ENCODE results near the gene KRT27.

Gene KRT27

DNA sequence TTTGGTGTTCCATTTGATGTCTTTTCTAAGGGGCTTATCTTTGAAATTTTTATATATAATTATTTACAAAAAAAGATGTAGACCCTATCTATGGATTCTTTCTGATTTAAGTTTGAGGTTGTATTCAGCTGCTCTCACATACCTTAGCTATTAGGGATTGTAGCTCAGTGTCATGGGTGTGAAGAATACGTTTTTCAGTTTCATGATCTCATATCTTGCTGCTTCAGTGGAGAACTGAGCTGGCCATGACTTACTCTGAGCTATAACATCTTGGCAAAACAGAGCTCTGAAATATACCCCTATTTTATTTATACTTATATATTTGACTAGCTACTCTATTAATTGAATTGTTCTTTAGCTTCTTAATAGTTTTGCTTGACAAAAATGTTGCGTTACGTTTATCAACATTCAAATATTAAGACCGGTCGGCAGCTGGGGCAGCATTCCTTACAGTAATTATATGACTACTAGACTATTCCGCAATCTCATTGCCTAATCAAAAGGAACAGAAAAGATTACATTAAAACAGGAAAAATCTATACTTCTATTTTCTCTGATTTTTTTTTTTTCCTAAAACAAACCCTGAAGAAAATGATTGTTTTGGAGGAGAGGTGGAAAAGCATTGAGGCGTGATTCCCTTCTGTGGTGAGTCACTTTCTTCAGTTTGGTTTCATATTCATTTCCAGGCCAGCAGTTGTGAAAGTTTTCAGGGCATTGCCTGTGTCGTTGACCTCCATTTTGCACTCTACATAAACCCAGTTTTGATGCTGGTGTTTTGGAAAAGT, 54.7 kb downstream of the KRT27 start:
- Histone ChIP-seq H3K36me3 (ENCODE audit: control insufficient read depth in 2 of 2, insufficient read depth in 2 of 2, low read length in 2 of 2) (no peaks in the 10 kb centered on the region), H3K27me3 (ENCODE audit: control insufficient read depth in 1 of 2, insufficient read depth in 2 of 2, low read length in 2 of 2) (peaks cover 0 to 2% of the 10 kb centered on the region in 2 donors), H3K4me1 (ENCODE audit: control insufficient read depth, insufficient read depth, low read length) (no peaks in the 10 kb centered on the region), H3K9me3 (ENCODE audit: control insufficient read depth in 2 of 2, low read length in 2 of 2) (no peaks in the 10 kb centered on the region), H3K4me3 (ENCODE audit: low read length in 2 of 2) (no peak overlapping the region), H3K9ac (ENCODE audit: low read length in 2 of 2) (no peak overlapping the region), H3K27ac (ENCODE audit: low read length) (no peak overlapping the region)

DNA sequence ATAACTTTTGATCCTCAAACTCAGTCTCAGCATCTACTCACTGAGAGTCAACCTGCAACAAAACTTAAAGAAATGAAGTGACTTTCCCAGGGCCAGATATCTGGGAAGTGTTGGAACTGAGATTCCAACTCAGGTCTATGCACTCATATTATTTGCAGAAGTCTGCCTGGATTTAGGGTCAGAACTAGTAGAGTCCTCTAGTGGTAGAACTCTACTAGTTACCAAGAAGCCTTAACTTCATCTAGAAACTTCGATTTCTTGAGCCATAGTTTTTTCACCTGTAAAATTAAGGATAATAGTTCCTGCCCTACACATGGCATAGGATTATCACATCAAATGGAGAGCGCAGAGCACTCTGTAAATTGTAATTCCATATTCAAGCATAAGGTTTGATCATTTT, 55.4 kb downstream of the KRT27 start:
- Histone ChIP-seq H3K9me3 (ENCODE audit: control insufficient read depth in 2 of 2, low read length in 2 of 2) (no peaks in the 10 kb centered on the region), H3K4me1 (ENCODE audit: control insufficient read depth, insufficient read depth, low read length) (no peaks in the 10 kb centered on the region), H3K27me3 (ENCODE audit: control insufficient read depth in 1 of 2, insufficient read depth in 2 of 2, low read length in 2 of 2) (peaks cover 0 to 2% of the 10 kb centered on the region in 2 donors), H3K36me3 (ENCODE audit: control insufficient read depth in 2 of 2, insufficient read depth in 2 of 2, low read length in 2 of 2) (no peaks in the 10 kb centered on the region), H3K27ac (ENCODE audit: low read length) (no peak overlapping the region), H3K9ac (ENCODE audit: low read length in 2 of 2) (no peak overlapping the region), H3K4me3 (ENCODE audit: low read length in 2 of 2) (no peak overlapping the region)

Measured in stomach smooth muscle (tissue), 2 donors.